ENCODE results near the gene KIAA1958.
"Not testable (repeated sequence)": the region's sequence is repeated elsewhere in the genome, so short reads cannot be mapped to it uniquely, and the experiment has no call there.

The KIAA1958 gene

DNA sequence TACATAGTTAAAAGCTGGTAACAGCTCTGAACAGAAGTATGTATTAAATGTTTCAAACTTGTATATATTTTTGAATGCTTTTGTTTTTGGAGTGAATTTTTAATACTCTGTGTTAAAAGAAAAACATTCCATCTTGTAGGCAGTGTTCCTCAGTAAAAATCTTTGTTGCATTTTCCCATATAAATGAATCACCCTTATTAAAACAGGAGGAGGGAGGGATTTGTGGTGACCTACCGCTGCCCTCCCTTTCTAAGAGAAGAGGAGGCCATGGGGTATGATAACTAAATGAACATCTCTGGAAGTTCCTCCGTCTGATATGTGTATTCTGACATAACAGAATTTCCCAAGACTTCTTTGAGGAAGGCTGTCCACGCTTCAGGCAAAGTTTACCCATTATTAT, 177.9 kb downstream of the KIAA1958 start:
- no peak for DNase-seq (ENCODE audit: low read depth in 2 of 2)

- DNase-seq (ENCODE audit: low read depth in 2 of 2) = no peak
Measured at GRCh38 chr9:112665347-112665746, 178.7 kb downstream of the KIAA1958 start.

DNA sequence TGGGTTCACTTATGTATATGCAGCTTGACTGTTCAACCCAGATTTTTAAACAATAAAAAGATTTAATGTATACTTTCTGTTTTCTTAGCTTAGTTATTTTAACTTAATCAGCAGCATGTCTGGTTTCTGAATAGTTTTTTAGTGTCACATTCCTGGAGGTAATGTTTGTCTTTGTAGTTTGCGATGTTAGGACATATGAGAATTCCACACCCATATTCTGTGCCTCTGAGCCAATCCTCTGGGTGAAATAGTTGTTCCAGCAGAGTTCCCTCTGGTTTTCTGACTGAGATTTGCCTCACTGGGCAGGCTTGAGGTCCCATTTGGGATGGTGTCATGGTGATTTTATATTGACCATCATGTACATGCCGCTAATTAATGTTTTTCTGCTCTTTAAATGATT, 182.7 kb downstream of the KIAA1958 start:
- no peak for DNase-seq (ENCODE audit: low read depth in 2 of 2)

- DNase-seq (ENCODE audit: low read depth in 2 of 2) = no peak
Measured at GRCh38 chr9:112670991-112671625, 184.5 kb downstream of the KIAA1958 start.

- not testable (repeated sequence) for DNase-seq (ENCODE audit: low read depth in 2 of 2)
Measured at GRCh38 chr9:112673221-112673620, 186.6 kb downstream of the KIAA1958 start.

- DNase-seq (ENCODE audit: low read depth in 2 of 2) = no peak
Measured at GRCh38 chr9:112677040-112677439, 190.4 kb downstream of the KIAA1958 start.

DNA sequence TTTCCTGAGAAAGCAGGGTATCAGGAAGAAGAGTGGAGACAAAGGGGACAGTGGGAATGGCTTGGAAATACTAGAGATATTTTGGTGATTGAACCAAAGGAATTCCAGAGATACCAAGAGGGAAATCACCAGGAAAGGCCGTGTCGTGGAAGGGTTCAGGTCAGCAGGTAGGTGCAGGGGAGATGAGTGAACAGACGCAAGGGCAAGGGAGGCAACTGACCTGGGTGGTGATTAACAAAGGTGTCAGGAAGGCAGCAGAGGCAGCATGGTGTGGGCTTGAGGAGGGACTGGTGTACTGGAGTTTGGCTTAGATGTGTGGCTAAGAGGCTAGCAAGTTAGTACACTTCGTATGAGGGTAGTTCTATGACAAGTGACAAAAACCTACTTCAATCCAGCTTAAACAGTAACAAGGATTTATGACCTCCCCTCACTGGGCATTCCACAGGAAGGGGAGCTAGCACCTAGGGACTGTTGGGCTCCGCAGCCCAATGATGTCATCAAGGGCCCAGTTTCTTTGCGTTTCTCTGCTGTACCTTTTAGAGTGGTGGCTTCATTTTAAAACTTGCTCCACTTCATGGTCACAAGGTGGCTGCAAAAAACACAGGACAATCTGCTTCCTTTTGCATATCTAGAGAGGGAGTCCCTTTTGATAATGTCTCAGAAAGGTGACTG, 194.2 kb downstream of the KIAA1958 start:
- no peak for DNase-seq (ENCODE audit: low read depth in 2 of 2)

- DNase-seq (ENCODE audit: low read depth in 2 of 2) = no peak
Measured at GRCh38 chr9:112689161-112689740, 202.6 kb downstream of the KIAA1958 start.

DNA sequence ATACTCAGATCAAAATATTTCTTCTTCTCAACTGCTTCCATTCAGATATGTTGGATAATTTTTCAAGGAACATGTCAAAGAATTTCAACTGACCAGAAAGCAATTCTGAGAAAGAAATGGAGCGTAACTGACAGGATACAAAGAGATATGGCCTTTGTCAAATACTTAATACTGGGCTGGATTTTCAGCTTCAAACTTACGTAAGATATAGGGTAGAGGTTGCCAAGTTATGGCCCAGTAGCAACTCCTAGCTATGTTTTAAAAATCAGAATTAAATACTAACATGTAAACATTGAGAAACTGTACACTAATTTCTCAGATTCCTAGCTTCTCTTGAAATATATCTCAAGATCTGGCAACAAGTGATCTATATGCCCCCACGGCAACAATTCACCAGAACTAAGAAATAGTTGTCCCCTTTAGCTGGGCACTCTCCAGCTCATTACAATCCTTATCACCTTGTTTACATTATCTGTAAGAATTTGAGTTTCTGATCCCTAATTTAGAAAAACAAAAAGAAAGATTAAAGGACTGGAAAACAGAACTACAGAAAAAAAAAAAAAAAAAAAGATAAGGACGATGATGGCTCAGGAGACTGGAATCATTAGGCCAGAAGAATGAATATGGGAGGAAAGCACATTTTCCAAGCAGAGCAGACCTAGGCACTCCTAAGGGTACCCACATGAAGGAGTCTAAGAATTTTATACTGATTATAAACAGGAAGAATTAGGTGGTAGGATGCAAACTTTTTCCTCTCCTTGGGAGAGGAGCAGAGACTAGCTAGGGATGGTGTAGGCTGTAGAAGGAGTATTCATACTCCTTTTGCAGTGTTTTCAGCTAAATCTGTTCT, 208.3 kb downstream of the KIAA1958 start:
- DNase-seq (ENCODE audit: low read depth in 2 of 2) = no peak

GRCh38 chr9:112696461-112696860, 209.8 kb downstream of the KIAA1958 start:
- DNase-seq (ENCODE audit: low read depth in 2 of 2) = no peak

- no peak for DNase-seq (ENCODE audit: low read depth in 2 of 2)
Measured at GRCh38 chr9:112699230-112699629, 212.6 kb downstream of the KIAA1958 start.

GRCh38 chr9:112700085-112700484, 213.5 kb downstream of the KIAA1958 start:
- DNase-seq (ENCODE audit: low read depth in 2 of 2) = no peak

- DNase-seq (ENCODE audit: low read depth in 2 of 2) = no peak
Measured at GRCh38 chr9:112703304-112703703, 216.7 kb downstream of the KIAA1958 start.

GRCh38 chr9:112705768-112706427, 219.3 kb downstream of the KIAA1958 start:
- no peak for DNase-seq (ENCODE audit: low read depth in 2 of 2)

- DNase-seq (ENCODE audit: low read depth in 2 of 2) = no peak
Measured at GRCh38 chr9:112711050-112711689, 224.5 kb downstream of the KIAA1958 start.

GRCh38 chr9:112712678-112713077, 226.1 kb downstream of the KIAA1958 start:
- DNase-seq (ENCODE audit: low read depth in 2 of 2) = no peak

GRCh38 chr9:112717661-112718331, 231.2 kb downstream of the KIAA1958 start, which contains the start of gene INIP:
INIP (minus strand) TSS chr9:112718117; CDS start chr9:112716485, 1,632 bp downstream.
- DNase-seq (ENCODE audit: low read depth in 2 of 2) = peak; percentile 93 to 94
